Measurements from ENCODE around the gene IGF2BP2. TPM values are rescaled to one million over a fixed set of nuclear protein-coding genes. Genes with fewer than 3 reads are reported as not detected.

Gene IGF2BP2
- total and polyA plus RNA-seq, 4 donors: 33.0 to 63.4 (median 58.3) TPM

GRCh38 chr3:185827595-185828344 lies 2.9 kb upstream of the IGF2BP2 start:
- Histone ChIP-seq H3K4me1 (ENCODE audit: control insufficient read depth, insufficient read depth, low read length) (peaks cover 6% of the 10 kb centered on the region), H3K27me3 (ENCODE audit: control insufficient read depth, insufficient read depth, low read length) (no peaks in the 10 kb centered on the region), H3K36me3 (ENCODE audit: control insufficient read depth, insufficient read depth, low read length) (no peaks in the 10 kb centered on the region), H3K4me3 (ENCODE audit: low read depth, low read length) (no peak overlapping the region), H3K9me3 (ENCODE audit: control insufficient read depth, insufficient read depth, low read length) (peaks cover 2% of the 10 kb centered on the region), H3K27ac (ENCODE audit: low read depth, low read length) (no peak overlapping the region)
- no peak for DNase-seq (ENCODE audit: low read depth in 4 of 6, low spot score in 6 of 6)
- WGBS (ENCODE audit: insufficient coverage): no CpG with 5 or more reads among the region's 10 CpGs

- peak overlapping the region; percentile 52 for H3K27ac ChIP-seq (ENCODE audit: low read depth, low read length)
- peak in 4 of 6 donors; percentile 15 to 78 (median 43) for DNase-seq (ENCODE audit: low read depth in 4 of 6, low spot score in 6 of 6)
- H3K27me3 ChIP-seq (ENCODE audit: control insufficient read depth, insufficient read depth, low read length): no peaks in the 10 kb centered on the region
- no peaks in the 10 kb centered on the region for H3K36me3 ChIP-seq (ENCODE audit: control insufficient read depth, insufficient read depth, low read length)
- H3K4me1 ChIP-seq (ENCODE audit: control insufficient read depth, insufficient read depth, low read length): peaks cover 6% of the 10 kb centered on the region
- peak overlapping the region; percentile 70 for H3K4me3 ChIP-seq (ENCODE audit: low read depth, low read length)
- WGBS (ENCODE audit: insufficient coverage): under 1% methylated on average over 90 of the region's 90 CpGs
- H3K9me3 ChIP-seq (ENCODE audit: control insufficient read depth, insufficient read depth, low read length): peaks cover 2% of the 10 kb centered on the region
Observed at GRCh38 chr3:185825639-185826481, 1.0 kb upstream of the IGF2BP2 start.

- Histone ChIP-seq H3K4me1 (ENCODE audit: control insufficient read depth, insufficient read depth, low read length) (peaks cover 6% of the 10 kb centered on the region), H3K27me3 (ENCODE audit: control insufficient read depth, insufficient read depth, low read length) (no peaks in the 10 kb centered on the region), H3K9me3 (ENCODE audit: control insufficient read depth, insufficient read depth, low read length) (no peaks in the 10 kb centered on the region), H3K4me3 (ENCODE audit: low read depth, low read length) (peak overlapping the region; percentile 92), H3K36me3 (ENCODE audit: control insufficient read depth, insufficient read depth, low read length) (no peaks in the 10 kb centered on the region), H3K27ac (ENCODE audit: low read depth, low read length) (peak overlapping the region; percentile 93)
- WGBS (ENCODE audit: insufficient coverage): 0% methylated on average over 84 of the region's 89 CpGs
- DNase-seq (ENCODE audit: low read depth in 4 of 6, low spot score in 6 of 6): peak in 4 of 6 donors; percentile 17 to 66 (median 45)
Observed at GRCh38 chr3:185824051-185825005, 514 bp downstream of the IGF2BP2 start.

GRCh38 chr3:185823078-185824044 lies 1.5 kb downstream of the IGF2BP2 start:
- Histone ChIP-seq H3K9me3 (ENCODE audit: control insufficient read depth, insufficient read depth, low read length) (no peaks in the 10 kb centered on the region), H3K4me3 (ENCODE audit: low read depth, low read length) (peak overlapping the region; percentile 92), H3K27me3 (ENCODE audit: control insufficient read depth, insufficient read depth, low read length) (no peaks in the 10 kb centered on the region), H3K27ac (ENCODE audit: low read depth, low read length) (peak overlapping the region; percentile 93), H3K4me1 (ENCODE audit: control insufficient read depth, insufficient read depth, low read length) (peaks cover 6% of the 10 kb centered on the region), H3K36me3 (ENCODE audit: control insufficient read depth, insufficient read depth, low read length) (no peaks in the 10 kb centered on the region)
- DNase-seq (ENCODE audit: low read depth in 4 of 6, low spot score in 6 of 6): peak in 5 of 6 donors; percentile 29 to 84 (median 43)
- WGBS (ENCODE audit: insufficient coverage): under 1% methylated on average over 70 of the region's 84 CpGs

- no peaks in the 10 kb centered on the region for H3K9me3 ChIP-seq (ENCODE audit: control insufficient read depth, insufficient read depth, low read length)
- DNase-seq (ENCODE audit: low read depth in 4 of 6, low spot score in 6 of 6): no peak
- no peaks in the 10 kb centered on the region for H3K27me3 ChIP-seq (ENCODE audit: control insufficient read depth, insufficient read depth, low read length)
- H3K36me3 ChIP-seq (ENCODE audit: control insufficient read depth, insufficient read depth, low read length): no peaks in the 10 kb centered on the region
- WGBS (ENCODE audit: insufficient coverage): no CpG with 5 or more reads among the region's 9 CpGs
- H3K4me1 ChIP-seq (ENCODE audit: control insufficient read depth, insufficient read depth, low read length): peaks cover 6% of the 10 kb centered on the region
- H3K27ac ChIP-seq (ENCODE audit: low read depth, low read length): peak overlapping the region; percentile 93
- H3K4me3 ChIP-seq (ENCODE audit: low read depth, low read length): peak overlapping the region; percentile 92
Observed at GRCh38 chr3:185822221-185823000, 2.4 kb downstream of the IGF2BP2 start.

GRCh38 chr3:185820973-185821758 lies 3.7 kb downstream of the IGF2BP2 start:
- Histone ChIP-seq H3K27ac (ENCODE audit: low read depth, low read length) (peak overlapping the region; percentile 16), H3K9me3 (ENCODE audit: control insufficient read depth, insufficient read depth, low read length) (no peaks in the 10 kb centered on the region), H3K4me3 (ENCODE audit: low read depth, low read length) (peak overlapping the region; percentile 16), H3K4me1 (ENCODE audit: control insufficient read depth, insufficient read depth, low read length) (peaks cover 2% of the 10 kb centered on the region), H3K27me3 (ENCODE audit: control insufficient read depth, insufficient read depth, low read length) (no peaks in the 10 kb centered on the region), H3K36me3 (ENCODE audit: control insufficient read depth, insufficient read depth, low read length) (no peaks in the 10 kb centered on the region)
- 0% methylated on average over 1 of the region's 6 CpGs for WGBS (ENCODE audit: insufficient coverage)
- DNase-seq (ENCODE audit: low read depth in 4 of 6, low spot score in 6 of 6): peak in 2 of 6 donors; percentile 34 to 60

- Histone ChIP-seq H3K4me3 (ENCODE audit: low read depth, low read length) (no peak overlapping the region), H3K9me3 (ENCODE audit: control insufficient read depth, insufficient read depth, low read length) (no peaks in the 10 kb centered on the region), H3K4me1 (ENCODE audit: control insufficient read depth, insufficient read depth, low read length) (peaks cover 4% of the 10 kb centered on the region), H3K27ac (ENCODE audit: low read depth, low read length) (no peak overlapping the region), H3K27me3 (ENCODE audit: control insufficient read depth, insufficient read depth, low read length) (no peaks in the 10 kb centered on the region), H3K36me3 (ENCODE audit: control insufficient read depth, insufficient read depth, low read length) (no peaks in the 10 kb centered on the region)
- no peak for DNase-seq (ENCODE audit: low read depth in 4 of 6, low spot score in 6 of 6)
Observed at GRCh38 chr3:185818267-185818875, 6.5 kb downstream of the IGF2BP2 start.

Data from spinal cord (tissue), 10 donors.